IMR-90 (cell line): ENCODE results near the gene NUCB1. TPM values are rescaled to one million over a fixed set of nuclear protein-coding genes. Genes with fewer than 3 reads are reported as not detected.

Experiments
- ATAC-seq: fragments of 200-7000 bp; cut with Tn5 transposase; 2 replicates; pipeline ENCODE4 v1.9.1; 2020; ENCODE audit warnings: low read depth, mild to moderate bottlenecking, moderate library complexity
- BruUV-seq: library from RNA; stranded (reverse); fragments of 400-500 nt; replicated peaks from 2 replicates; lab custom pipeline; 2021; lab: Mats Ljungman, UMichigan
- CTCF ChIA-PET: fragments of 300-600 bp; formaldehyde crosslinking; extraction: SDS; loops from one replicate; lab custom pipeline; 2021; ENCODE audit warnings: antibody characterized with exemption; lab: Yijun Ruan, JAX
- POLR2A ChIA-PET: fragments of 300-600 bp; sonication (Branson Sonifier 250); formaldehyde crosslinking; loops from one replicate; lab custom pipeline; 2022; ENCODE audit warnings: antibody characterized with exemption; ENCODE audit not compliant: unreplicated experiment; lab: Charles Lee
- DNase-seq: peaks from one replicate; pipeline ENCODE4 v3.0.0; 2013
- H2AFZ ChIP-seq: replicated peaks from 2 replicates; pipeline ENCODE3; 2013; ENCODE audit warnings: low read length, mild to moderate bottlenecking; ENCODE audit not compliant: poor library complexity
- H2AK5ac ChIP-seq: 2 replicates; pipeline ENCODE4 v1.6.1; 2013; ENCODE audit warnings: low read depth, low read length, inconsistent platforms
- H2AK9ac ChIP-seq: replicated peaks from 2 replicates; pipeline ENCODE3; 2013; ENCODE audit warnings: mild to moderate bottlenecking, low read depth, low read length, moderate library complexity; ENCODE audit not compliant: poor library complexity
- H2BK120ac ChIP-seq: 2 replicates; pipeline ENCODE4 v1.6.1; 2013; ENCODE audit warnings: low read depth, low read length, inconsistent platforms
- H2BK15ac ChIP-seq: 3 replicates; pipeline ENCODE4 v1.6.1; 2013; ENCODE audit warnings: low read depth, low read length, inconsistent platforms
- H2BK20ac ChIP-seq: 2 replicates; pipeline ENCODE4 v1.6.1; 2013; ENCODE audit warnings: low read depth, mild to moderate bottlenecking, inconsistent platforms, low read length, moderate library complexity
- H2BK5ac ChIP-seq: 2 replicates; pipeline ENCODE4 v1.6.1; 2013; ENCODE audit warnings: mild to moderate bottlenecking, low read depth, low read length, inconsistent platforms; ENCODE audit not compliant: poor library complexity, severe bottlenecking
- H3K14ac ChIP-seq: replicated peaks from 2 replicates; pipeline ENCODE4 v1.6.1; 2013; ENCODE audit warnings: low read depth, low read length, inconsistent platforms
- H3K18ac ChIP-seq: 2 replicates; pipeline ENCODE4 v1.6.1; 2013; ENCODE audit warnings: low read depth, low read length, control low read depth
- H3K23ac ChIP-seq: 2 replicates; pipeline ENCODE4 v1.6.1; 2013; ENCODE audit warnings: low read depth, low read length, inconsistent platforms
- H3K27ac ChIP-seq: 2 replicates; pipeline ENCODE4 v1.5.1; 2013; ENCODE audit warnings: mild to moderate bottlenecking, control low read depth, low read length; ENCODE audit not compliant: insufficient read depth
- H3K27me3 ChIP-seq: 2 replicates; pipeline ENCODE4 v1.6.1; 2013; ENCODE audit warnings: low read length; ENCODE audit not compliant: control insufficient read depth, insufficient read depth
- H3K36me3 ChIP-seq: 2 replicates; pipeline ENCODE4 v1.6.1; 2013; ENCODE audit warnings: low read length, mixed read lengths; ENCODE audit not compliant: control insufficient read depth, insufficient read depth
- H3K4ac ChIP-seq: 2 replicates; pipeline ENCODE4 v1.6.1; 2013; ENCODE audit warnings: low read depth, low read length, inconsistent platforms
- H3K4me1 ChIP-seq: 2 replicates; pipeline ENCODE4 v1.6.1; 2013; ENCODE audit warnings: low read length, mixed read lengths; ENCODE audit not compliant: control insufficient read depth, insufficient read depth
- H3K4me2 ChIP-seq: 2 replicates; pipeline ENCODE4 v1.6.1; 2013; ENCODE audit warnings: low read depth, mild to moderate bottlenecking, control low read depth, low read length, moderate library complexity
- H3K4me3 ChIP-seq: 2 replicates; pipeline ENCODE4 v1.5.1; 2013; ENCODE audit warnings: low read depth, mild to moderate bottlenecking, control low read depth, low read length, moderate library complexity; ENCODE audit not compliant: insufficient read depth
- H3K56ac ChIP-seq: 2 replicates; pipeline ENCODE4 v1.6.1; 2013; ENCODE audit warnings: low read length, inconsistent platforms; ENCODE audit not compliant: insufficient read depth; ENCODE audit errors: extremely low read depth
- H3K79me1 ChIP-seq, 2 experiments: 2 replicates each; pipeline ENCODE4 v1.6.1; 2013; ENCODE audit warnings: low read length in 2 of 2, inconsistent platforms in 1 of 2, low read depth in 1 of 2
- H3K9ac ChIP-seq: 2 replicates; pipeline ENCODE4 v1.6.1; 2013; ENCODE audit warnings: low read depth, low read length, control low read depth
- H3K9me1 ChIP-seq: 2 replicates; pipeline ENCODE4 v1.6.1; 2013; ENCODE audit warnings: low read length, inconsistent platforms; ENCODE audit not compliant: insufficient read depth
- H3K9me3 ChIP-seq: 2 replicates; pipeline ENCODE4 v1.6.1; 2013; ENCODE audit warnings: low read length; ENCODE audit not compliant: control insufficient read depth, insufficient read depth
- H4K20me1 ChIP-seq: 2 replicates; pipeline ENCODE4 v1.6.1; 2013; ENCODE audit warnings: low read length, inconsistent platforms; ENCODE audit not compliant: insufficient read depth
- H4K5ac ChIP-seq: 2 replicates; pipeline ENCODE4 v1.6.1; 2013; ENCODE audit warnings: mild to moderate bottlenecking, low read depth, low read length, control low read depth
- H4K8ac ChIP-seq, 2 experiments: 2 replicates each; pipeline ENCODE4 v1.6.1; 2013; ENCODE audit warnings: low read depth in 2 of 2, low read length in 2 of 2, control low read depth in 1 of 2, inconsistent platforms in 1 of 2
- H4K91ac ChIP-seq: 2 replicates; pipeline ENCODE4 v1.6.1; 2013; ENCODE audit warnings: low read depth, low read length, inconsistent platforms; ENCODE audit not compliant: insufficient read depth
- BHLHE40 ChIP-seq: fragments of 150-350 bp; IDR thresholded peaks from 2 replicates; pipeline ENCODE4 v1.6.1; 2016; ENCODE audit warnings: mild to moderate bottlenecking, low read depth, low read length
- CEBPB ChIP-seq: IDR thresholded peaks from 2 replicates; pipeline ENCODE4 v1.6.1; 2012; ENCODE audit warnings: low read depth, low read length, improper control_type of control experiment
- CHD1 ChIP-seq: IDR thresholded peaks from 2 replicates; pipeline ENCODE4 v1.6.1; 2012; ENCODE audit warnings: low read depth, low read length, improper control_type of control experiment
- FOS ChIP-seq: fragments of 150-350 bp; IDR thresholded peaks from 2 replicates; pipeline ENCODE4 v1.6.1; 2016; ENCODE audit warnings: low read depth, low read length
- MAFK ChIP-seq: IDR thresholded peaks from 2 replicates; pipeline ENCODE4 v1.6.1; 2012; ENCODE audit warnings: low read depth, low read length, improper control_type of control experiment
- MAZ ChIP-seq: IDR thresholded peaks from 2 replicates; pipeline ENCODE4 v1.6.1; 2012; ENCODE audit warnings: low read depth, mild to moderate bottlenecking, low read length, improper control_type of control experiment, moderate library complexity, borderline replicate concordance
- MXI1 ChIP-seq: IDR thresholded peaks from 2 replicates; pipeline ENCODE4 v1.6.1; 2012; ENCODE audit warnings: low read depth, mild to moderate bottlenecking, low read length, moderate library complexity, borderline replicate concordance
- NFE2L2 ChIP-seq: fragments of 150-350 bp; IDR thresholded peaks from 2 replicates; pipeline ENCODE4 v1.6.1; 2016; ENCODE audit warnings: low read depth, mild to moderate bottlenecking, low read length
- POLR2A ChIP-seq: IDR thresholded peaks from 2 replicates; pipeline ENCODE4 v1.6.1; 2012; ENCODE audit warnings: mild to moderate bottlenecking, low read depth, low read length
- RAD21 ChIP-seq: IDR thresholded peaks from 2 replicates; pipeline ENCODE4 v1.6.1; 2012; ENCODE audit warnings: low read length, improper control_type of control experiment
- RCOR1 ChIP-seq: IDR thresholded peaks from 2 replicates; pipeline ENCODE4 v1.6.1; 2012; ENCODE audit warnings: mild to moderate bottlenecking, low read length, improper control_type of control experiment; ENCODE audit not compliant: insufficient replicate concordance
- RFX5 ChIP-seq: IDR thresholded peaks from 2 replicates; pipeline ENCODE4 v1.8.0; 2012; ENCODE audit warnings: low read depth, mild to moderate bottlenecking, low read length, moderate library complexity
- WGBS, 2 experiments: methylation state at CpG; one replicate each; pipeline versions ENCODE4 v1.1.5 to v1.1.7; 2013; ENCODE audit warnings: missing lambda C conversion rate in 2 of 2; ENCODE audit not compliant: insufficient read length in 1 of 2; ENCODE audit errors: extremely low coverage in 2 of 2; 5-methylcytosine and 5-hydroxymethylcytosine counted together
- dilution Hi-C: fragments of 300-500 bp; cut with HindIII; formaldehyde crosslinking; loops from one replicate; pipeline ENCODE4 v1.14.3; 2018; ENCODE audit warnings: low sequenced_read_pairs; ENCODE audit not compliant: unreplicated experiment
- in situ Hi-C: fragments of 300-500 bp; cut with MboI; formaldehyde crosslinking; loops from 3 replicates; pipeline ENCODE4 v1.14.3; 2019; ENCODE audit warnings: low sequenced_read_pairs, inconsistent platforms, mixed read lengths
- intact Hi-C: fragments of 100-400 bp; cut with micrococcal nuclease; formaldehyde crosslinking; loops from 2 replicates; pipeline ENCODE4 v1.10.0; 2022
- polyA plus RNA-seq, 3 experiments: library from polyadenylated mRNA; depleted of rRNA; stranded (reverse); fragments of >200 nt; gene quantifications; 2 replicates each; pipeline ENCODE4 v1.2.3, GENCODE V29; 2012; ENCODE audit warnings: low replicate concordance in 1 of 3
- total RNA-seq: library from RNA; depleted of rRNA; stranded (reverse); fragments of >200 nt; gene quantifications from 2 replicates; pipeline ENCODE4 v1.2.3, GENCODE V29; 2012
- TF ChIP-seq, protein P1 (sequence below): fragments of 150-350 bp; IDR thresholded peaks from 2 replicates; pipeline ENCODE4 v1.6.1; 2017; ENCODE audit warnings: mild to moderate bottlenecking, antibody characterized with exemption, low read length, low read depth
- TF ChIP-seq, protein P2 (sequence below): conservative IDR thresholded peaks from 2 replicates; pipeline ENCODE4 v1.5.1; 2012; ENCODE audit warnings: mild to moderate bottlenecking, low read depth, low read length, improper control_type of control experiment
- TF ChIP-seq, protein P3 (sequence below): fragments of 150-350 bp; IDR thresholded peaks from 2 replicates; pipeline ENCODE4 v1.6.1; 2016; ENCODE audit warnings: low read depth, mild to moderate bottlenecking, low read length, moderate library complexity, borderline replicate concordance

NUCB1 gene
- total and polyA plus RNA-seq, 2 of the 4 experiments (the other 2 are of a cell fraction), result 37.3 to 253 TPM

DNA sequence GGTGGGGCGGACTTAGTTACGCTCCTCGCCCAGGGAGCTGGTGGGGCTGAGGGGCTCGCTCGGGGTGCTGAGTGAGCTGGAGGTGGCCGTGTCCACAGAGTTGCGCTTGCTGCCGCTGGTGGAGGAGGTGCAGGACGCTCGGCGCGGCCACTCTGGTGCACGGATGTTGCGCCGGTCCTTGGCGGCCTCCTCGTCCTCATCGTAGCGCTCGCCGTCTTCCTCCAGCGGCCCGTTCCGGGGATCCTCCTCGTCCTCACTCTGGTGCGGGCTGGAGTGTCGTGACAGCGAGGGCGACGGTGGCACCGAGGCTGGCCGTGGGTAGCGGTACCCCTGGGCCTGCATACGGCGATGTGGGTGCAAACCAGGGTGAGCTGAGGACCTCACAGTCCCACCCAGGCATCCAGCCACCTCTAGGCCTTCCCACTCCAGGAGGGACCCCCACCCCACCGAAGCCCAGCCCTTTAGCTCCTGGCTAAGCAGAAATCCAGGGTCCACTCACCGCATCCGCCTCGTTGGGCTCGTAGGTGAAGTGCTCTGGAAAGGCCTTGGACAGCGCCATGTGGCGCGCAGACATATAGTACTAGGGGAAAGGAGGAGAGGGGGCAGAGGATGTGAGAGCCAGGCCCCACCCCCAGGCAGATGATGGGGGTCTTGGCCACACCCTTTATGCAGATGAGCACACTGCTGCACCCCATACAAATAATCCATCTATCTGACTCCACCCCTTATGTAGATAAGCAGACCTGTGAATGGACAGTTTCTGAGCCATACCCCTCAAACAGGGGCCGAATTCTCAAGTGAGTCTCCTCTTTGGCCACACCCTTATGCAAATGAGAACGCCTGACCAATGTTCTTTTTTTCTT, 69.4 kb downstream of the NUCB1 start:
- no peak overlapping the region for H3K56ac ChIP-seq
- in situ Hi-C loops (loop anchor here (5.0 to 10.0 kb wide), 2 partner anchors 177 to 325 kb away; partner anchors contain the start of gene CA11), intact Hi-C loops (loop anchor here (2.0 to 10.0 kb wide), 2 partner anchors 175 to 325 kb away; partner anchors contain the start of gene CA11), dilution Hi-C loops (no loop called here)
- H3K18ac ChIP-seq, result no peak overlapping the region
- no peak overlapping the region for H3K9ac ChIP-seq
- peaks cover 45% of the 10 kb centered on the region for H4K20me1 ChIP-seq
- TF ChIP-seq RAD21, result no peak
- TF ChIP-seq CHD1, result no peak
- no peak for TF ChIP-seq BHLHE40
- TF ChIP-seq, protein P1, sequence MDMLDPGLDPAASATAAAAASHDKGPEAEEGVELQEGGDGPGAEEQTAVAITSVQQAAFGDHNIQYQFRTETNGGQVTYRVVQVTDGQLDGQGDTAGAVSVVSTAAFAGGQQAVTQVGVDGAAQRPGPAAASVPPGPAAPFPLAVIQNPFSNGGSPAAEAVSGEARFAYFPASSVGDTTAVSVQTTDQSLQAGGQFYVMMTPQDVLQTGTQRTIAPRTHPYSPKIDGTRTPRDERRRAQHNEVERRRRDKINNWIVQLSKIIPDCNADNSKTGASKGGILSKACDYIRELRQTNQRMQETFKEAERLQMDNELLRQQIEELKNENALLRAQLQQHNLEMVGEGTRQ, result no peak
- TF ChIP-seq, protein P2, sequence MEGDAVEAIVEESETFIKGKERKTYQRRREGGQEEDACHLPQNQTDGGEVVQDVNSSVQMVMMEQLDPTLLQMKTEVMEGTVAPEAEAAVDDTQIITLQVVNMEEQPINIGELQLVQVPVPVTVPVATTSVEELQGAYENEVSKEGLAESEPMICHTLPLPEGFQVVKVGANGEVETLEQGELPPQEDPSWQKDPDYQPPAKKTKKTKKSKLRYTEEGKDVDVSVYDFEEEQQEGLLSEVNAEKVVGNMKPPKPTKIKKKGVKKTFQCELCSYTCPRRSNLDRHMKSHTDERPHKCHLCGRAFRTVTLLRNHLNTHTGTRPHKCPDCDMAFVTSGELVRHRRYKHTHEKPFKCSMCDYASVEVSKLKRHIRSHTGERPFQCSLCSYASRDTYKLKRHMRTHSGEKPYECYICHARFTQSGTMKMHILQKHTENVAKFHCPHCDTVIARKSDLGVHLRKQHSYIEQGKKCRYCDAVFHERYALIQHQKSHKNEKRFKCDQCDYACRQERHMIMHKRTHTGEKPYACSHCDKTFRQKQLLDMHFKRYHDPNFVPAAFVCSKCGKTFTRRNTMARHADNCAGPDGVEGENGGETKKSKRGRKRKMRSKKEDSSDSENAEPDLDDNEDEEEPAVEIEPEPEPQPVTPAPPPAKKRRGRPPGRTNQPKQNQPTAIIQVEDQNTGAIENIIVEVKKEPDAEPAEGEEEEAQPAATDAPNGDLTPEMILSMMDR, result no peak
- no peak for TF ChIP-seq RCOR1
- no peak for TF ChIP-seq NFE2L2
- TF ChIP-seq MAZ, result no peak
- TF ChIP-seq MXI1, result no peak
- no peak for TF ChIP-seq FOS
- no peak for TF ChIP-seq POLR2A
- TF ChIP-seq, protein P3, sequence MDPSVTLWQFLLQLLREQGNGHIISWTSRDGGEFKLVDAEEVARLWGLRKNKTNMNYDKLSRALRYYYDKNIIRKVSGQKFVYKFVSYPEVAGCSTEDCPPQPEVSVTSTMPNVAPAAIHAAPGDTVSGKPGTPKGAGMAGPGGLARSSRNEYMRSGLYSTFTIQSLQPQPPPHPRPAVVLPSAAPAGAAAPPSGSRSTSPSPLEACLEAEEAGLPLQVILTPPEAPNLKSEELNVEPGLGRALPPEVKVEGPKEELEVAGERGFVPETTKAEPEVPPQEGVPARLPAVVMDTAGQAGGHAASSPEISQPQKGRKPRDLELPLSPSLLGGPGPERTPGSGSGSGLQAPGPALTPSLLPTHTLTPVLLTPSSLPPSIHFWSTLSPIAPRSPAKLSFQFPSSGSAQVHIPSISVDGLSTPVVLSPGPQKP, result no peak
- TF ChIP-seq CEBPB, result no peak
- TF ChIP-seq MAFK, result no peak
- no peak for TF ChIP-seq RFX5
- H3K9me3 ChIP-seq, result no peaks in the 10 kb centered on the region
- H3K27me3 ChIP-seq, result no peaks in the 10 kb centered on the region
- H2BK20ac ChIP-seq, result no peak overlapping the region
- H3K23ac ChIP-seq, result no peak overlapping the region
- 97% methylated on average over 28 of the region's 45 CpGs; no CpG with 5 or more reads in 1 of the 2 experiments for WGBS, 2 experiments
- H2AFZ ChIP-seq, result no peak overlapping the region
- no peak overlapping the region for H2AK5ac ChIP-seq
- H2BK120ac ChIP-seq, result no peak overlapping the region
- BruUV-seq, result no TSS peak
- H4K8ac ChIP-seq, result no peak overlapping the region
- H3K79me1 ChIP-seq, result peaks cover 0 to 40% of the 10 kb centered on the region in 2 experiments; a peak in 3 of 4 replicates
- H3K27ac ChIP-seq, result no peak overlapping the region
- no peak overlapping the region for H3K4me2 ChIP-seq
- peaks cover 2% of the 10 kb centered on the region for H3K4me1 ChIP-seq
- peaks cover 40% of the 10 kb centered on the region for H3K36me3 ChIP-seq
- CTCF ChIA-PET, result no interaction called here
- H3K4ac ChIP-seq, result no peak overlapping the region
- no peak overlapping the region for H4K5ac ChIP-seq
- no peak overlapping the region for H2AK9ac ChIP-seq
- H2BK15ac ChIP-seq, result no peak overlapping the region
- DNase-seq (no peak), ATAC-seq (no peak)
- no peak overlapping the region for H3K14ac ChIP-seq
- POLR2A ChIA-PET, result no interaction called here
- H2BK5ac ChIP-seq, result no peak overlapping the region
- H4K91ac ChIP-seq, result no peak overlapping the region
- H3K4me3 ChIP-seq, result no peak overlapping the region
- H3K9me1 ChIP-seq, result peaks cover 8% of the 10 kb centered on the region
